PC-9 (cell line): ENCODE measurements around the gene XRCC5. TPM values are rescaled to one million over a fixed set of nuclear protein-coding genes. Genes with fewer than 3 reads are reported as not detected.

Experiments used
- BruUV-seq: library from RNA; stranded (reverse); fragments of 400-500 nt; replicated peaks from 2 replicates; lab custom pipeline; 2021; lab: Mats Ljungman, UMichigan
- CTCF ChIA-PET: fragments of 300-600 bp; sonication (Branson Sonifier 250); formaldehyde crosslinking; loops from one replicate; lab custom pipeline; 2022; ENCODE audit warnings: antibody characterized with exemption; lab: Charles Lee
- POLR2A ChIA-PET: fragments of 300-600 bp; sonication (Branson Sonifier 250); formaldehyde crosslinking; loops from one replicate; lab custom pipeline; 2022; ENCODE audit warnings: antibody characterized with exemption; ENCODE audit not compliant: unreplicated experiment; lab: Charles Lee
- DNase-seq, 2 experiments: peaks; one replicate each; pipeline versions ENCODE4 v3.0.0 to v3.0.0-alpha.2; 2015 to 2022; ENCODE audit warnings: mixed read lengths in 1 of 2
- H2AFZ ChIP-seq: fragments of 200-600 bp; sonication (generic); 2 replicates; pipeline ENCODE4 v1.8.1; 2017; ENCODE audit warnings: antibody characterized with exemption
- H3F3A ChIP-seq: fragments of 200-600 bp; sonication (generic); 2 replicates; pipeline ENCODE4 v1.8.1; 2017; ENCODE audit warnings: antibody characterized with exemption, mild to moderate bottlenecking, low read depth; ENCODE audit not compliant: insufficient read depth
- H3K27ac ChIP-seq: fragments of 200-600 bp; sonication (generic); 2 replicates; pipeline ENCODE4 v1.6.1; 2016; ENCODE audit warnings: mixed run types
- H3K27me3 ChIP-seq: fragments of 200-600 bp; sonication (generic); 2 replicates; pipeline ENCODE4 v1.6.1; 2016; ENCODE audit warnings: low read depth, mixed run types; ENCODE audit not compliant: insufficient read depth
- H3K36me3 ChIP-seq: fragments of 200-600 bp; sonication (generic); 2 replicates; pipeline ENCODE4 v1.6.1; 2016; ENCODE audit warnings: low read depth, mixed run types
- H3K4me1 ChIP-seq: fragments of 200-600 bp; sonication (generic); replicated peaks from 2 replicates; pipeline ENCODE4 v1.6.1; 2016; ENCODE audit warnings: mixed run types; ENCODE audit not compliant: insufficient read depth
- H3K4me2 ChIP-seq: fragments of 200-600 bp; sonication (generic); 2 replicates; pipeline ENCODE4 v1.6.1; 2017; ENCODE audit warnings: mixed run types
- H3K4me3 ChIP-seq: fragments of 200-600 bp; sonication (generic); 2 replicates; pipeline ENCODE4 v1.6.1; 2016; ENCODE audit warnings: mixed run types
- H3K79me2 ChIP-seq: fragments of 200-600 bp; sonication (generic); 2 replicates; pipeline ENCODE4 v1.6.1; 2017; ENCODE audit warnings: low read depth, mixed run types
- H3K9me2 ChIP-seq: fragments of 200-600 bp; sonication (generic); 2 replicates; pipeline ENCODE4 v1.8.1; 2017; ENCODE audit warnings: mild to moderate bottlenecking; ENCODE audit not compliant: insufficient read depth
- H3K9me3 ChIP-seq: fragments of 200-600 bp; sonication (generic); 2 replicates; pipeline ENCODE4 v1.8.1; 2016; ENCODE audit warnings: low read depth; ENCODE audit not compliant: insufficient read depth
- H4K20me1 ChIP-seq: fragments of 200-600 bp; sonication (generic); 2 replicates; pipeline ENCODE4 v1.8.1; 2017; ENCODE audit not compliant: insufficient read depth
- EZH2 ChIP-seq: fragments of 200-600 bp; sonication (generic); IDR thresholded peaks from 2 replicates; pipeline ENCODE4 v1.8.0; 2017; ENCODE audit warnings: antibody characterized with exemption, low read depth
- intact Hi-C: fragments of 100-400 bp; cut with micrococcal nuclease; formaldehyde crosslinking; loops from one replicate; pipeline ENCODE4 v1.10.0; 2022; ENCODE audit not compliant: unreplicated experiment
- total RNA-seq: library from RNA; stranded (reverse); gene quantifications from 2 replicates; pipeline ENCODE4 v1.2.3, GENCODE V29; 2021
- TF ChIP-seq, protein P1 (sequence below): fragments of 200-600 bp; sonication (generic); conservative IDR thresholded peaks from 2 replicates; pipeline ENCODE4 v1.6.1; 2017; ENCODE audit warnings: mixed run types, antibody characterized with exemption, mild to moderate bottlenecking, moderate library complexity

XRCC5 gene
- total RNA-seq, 1 experiment from 2014 or later, result 275 TPM

DNA sequence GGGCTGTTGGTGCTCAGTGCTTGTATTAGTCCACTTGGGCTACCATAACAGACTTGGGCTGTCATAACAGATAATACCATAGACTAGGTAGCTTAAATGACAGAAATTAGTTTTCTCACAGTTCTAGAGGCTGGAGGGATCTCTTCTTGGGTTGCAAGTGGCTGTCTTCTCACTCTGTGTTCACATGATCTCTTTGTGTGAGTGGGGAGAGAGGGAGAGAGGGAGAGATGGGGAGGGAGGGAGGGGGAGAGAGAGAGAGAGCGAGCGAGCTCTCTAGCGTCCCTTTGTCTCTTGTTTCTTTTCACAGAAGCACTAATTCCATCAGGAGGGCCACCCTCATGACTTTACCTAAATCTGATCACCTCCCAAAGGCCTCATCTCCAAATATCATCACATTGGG is 4.5 kb upstream of the XRCC5 start:
- no peak for DNase-seq
- no TSS peak for BruUV-seq
- Histone ChIP-seq H4K20me1 (no peaks in the 10 kb centered on the region), H3K9me3 (no peaks in the 10 kb centered on the region), H3K4me3 (no peak overlapping the region), H3K27me3 (no peaks in the 10 kb centered on the region), H3K79me2 (peaks cover 5% of the 10 kb centered on the region), H3F3A (no peaks in the 10 kb centered on the region), H3K4me2 (no peak overlapping the region), H3K27ac (no peak overlapping the region), H3K9me2 (no peaks in the 10 kb centered on the region), H3K4me1 (peaks cover 7% of the 10 kb centered on the region), H3K36me3 (no peaks in the 10 kb centered on the region), H2AFZ (no peak overlapping the region)
- TF ChIP-seq EZH2, result no peak
- TF ChIP-seq, protein P1, sequence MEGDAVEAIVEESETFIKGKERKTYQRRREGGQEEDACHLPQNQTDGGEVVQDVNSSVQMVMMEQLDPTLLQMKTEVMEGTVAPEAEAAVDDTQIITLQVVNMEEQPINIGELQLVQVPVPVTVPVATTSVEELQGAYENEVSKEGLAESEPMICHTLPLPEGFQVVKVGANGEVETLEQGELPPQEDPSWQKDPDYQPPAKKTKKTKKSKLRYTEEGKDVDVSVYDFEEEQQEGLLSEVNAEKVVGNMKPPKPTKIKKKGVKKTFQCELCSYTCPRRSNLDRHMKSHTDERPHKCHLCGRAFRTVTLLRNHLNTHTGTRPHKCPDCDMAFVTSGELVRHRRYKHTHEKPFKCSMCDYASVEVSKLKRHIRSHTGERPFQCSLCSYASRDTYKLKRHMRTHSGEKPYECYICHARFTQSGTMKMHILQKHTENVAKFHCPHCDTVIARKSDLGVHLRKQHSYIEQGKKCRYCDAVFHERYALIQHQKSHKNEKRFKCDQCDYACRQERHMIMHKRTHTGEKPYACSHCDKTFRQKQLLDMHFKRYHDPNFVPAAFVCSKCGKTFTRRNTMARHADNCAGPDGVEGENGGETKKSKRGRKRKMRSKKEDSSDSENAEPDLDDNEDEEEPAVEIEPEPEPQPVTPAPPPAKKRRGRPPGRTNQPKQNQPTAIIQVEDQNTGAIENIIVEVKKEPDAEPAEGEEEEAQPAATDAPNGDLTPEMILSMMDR, result no peak
- ChIA-PET CTCF (no interaction called here), POLR2A (interaction anchor here (0.6 kb wide), 2 partner anchors 118 to 393 kb away, joined by 3 to 4 read pairs; no protein-coding TSS in a partner anchor)
- intact Hi-C loops, result no loop called here

DNA sequence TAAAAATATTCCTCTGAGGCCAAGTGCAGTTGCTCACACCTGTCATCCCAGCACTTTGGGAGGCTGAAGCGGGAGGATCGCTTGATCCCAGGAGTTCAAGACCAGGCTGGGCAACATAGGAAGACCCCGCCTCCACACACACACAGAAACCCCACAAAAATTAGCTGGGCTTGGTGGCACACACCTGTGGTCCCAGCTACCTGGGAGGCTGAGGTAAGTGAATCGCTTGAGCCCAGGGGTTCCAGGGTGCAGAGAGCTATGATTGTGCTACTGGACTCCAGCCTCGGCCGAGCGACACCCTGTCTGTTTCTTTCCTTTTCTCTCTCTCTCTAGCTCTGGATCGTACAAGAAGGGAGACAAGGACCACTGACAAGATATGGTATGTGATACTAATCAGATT is 1.8 kb upstream of the XRCC5 start:
- no peaks in the 10 kb centered on the region for H3K9me3 ChIP-seq
- no peak overlapping the region for H2AFZ ChIP-seq
- no peak overlapping the region for H3K4me3 ChIP-seq
- TF ChIP-seq, protein P1, result no peak
- TF ChIP-seq EZH2, result no peak
- intact Hi-C loops, result no loop called here
- peaks cover 18% of the 10 kb centered on the region for H3K4me1 ChIP-seq
- ChIA-PET POLR2A (interaction anchor here (0.7 kb wide), 1 partner anchor 511 kb away, joined by 4 read pairs; no protein-coding TSS in a partner anchor), CTCF (no interaction called here)
- peaks cover 32% of the 10 kb centered on the region for H3K79me2 ChIP-seq
- H3F3A ChIP-seq, result peaks cover 22% of the 10 kb centered on the region; the same call in 1 of the 2 replicates
- peaks cover 15% of the 10 kb centered on the region for H4K20me1 ChIP-seq
- BruUV-seq, result no TSS peak
- no peaks in the 10 kb centered on the region for H3K9me2 ChIP-seq
- no peak overlapping the region for H3K4me2 ChIP-seq
- peaks cover 20% of the 10 kb centered on the region for H3K36me3 ChIP-seq
- H3K27ac ChIP-seq, result no peak overlapping the region
- DNase-seq, result no peak
- no peaks in the 10 kb centered on the region for H3K27me3 ChIP-seq

DNA sequence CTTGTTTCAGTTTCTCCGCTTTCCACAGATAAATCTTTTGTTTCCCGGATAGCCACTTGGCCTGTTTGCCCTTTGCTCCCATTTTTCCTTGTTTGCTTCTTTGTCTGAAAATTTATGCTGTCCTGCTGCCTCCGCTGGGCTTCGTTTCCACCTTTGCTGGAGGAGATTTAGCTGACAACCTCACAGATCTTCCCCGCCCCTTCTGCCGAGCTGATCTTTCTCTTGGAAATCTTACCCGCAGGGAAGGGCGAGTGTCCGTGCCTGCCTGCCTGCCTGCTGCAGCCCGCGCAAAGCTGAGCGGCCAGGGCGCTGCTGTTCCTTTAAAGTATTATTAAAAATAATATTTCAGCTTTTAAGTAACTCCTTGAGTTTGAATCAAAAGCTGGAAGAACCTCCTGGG is 1.4 kb upstream of the XRCC5 start:
- CTCF ChIA-PET, result no interaction called here
- DNase-seq, result no peak
- Histone ChIP-seq H3K27ac (no peak overlapping the region), H3F3A (peaks cover 26% of the 10 kb centered on the region; the same call in 1 of the 2 replicates), H3K4me3 (no peak overlapping the region), H3K9me3 (no peaks in the 10 kb centered on the region), H2AFZ (no peak overlapping the region), H4K20me1 (peaks cover 17% of the 10 kb centered on the region), H3K4me2 (no peak overlapping the region), H3K9me2 (no peaks in the 10 kb centered on the region), H3K27me3 (no peaks in the 10 kb centered on the region), H3K36me3 (peaks cover 25% of the 10 kb centered on the region), H3K4me1 (peaks cover 18% of the 10 kb centered on the region), H3K79me2 (peaks cover 36% of the 10 kb centered on the region)
- intact Hi-C loops, result no loop called here
- no TSS peak for BruUV-seq
- POLR2A ChIA-PET, result interaction anchor here (0.7 kb wide), 1 partner anchor 510 kb away, joined by 4 read pairs; no protein-coding TSS in a partner anchor
- TF ChIP-seq, protein P1, result no peak
- TF ChIP-seq EZH2, result no peak
